Measurements from ENCODE around the gene FAM53A.

FAM53A gene

DNA sequence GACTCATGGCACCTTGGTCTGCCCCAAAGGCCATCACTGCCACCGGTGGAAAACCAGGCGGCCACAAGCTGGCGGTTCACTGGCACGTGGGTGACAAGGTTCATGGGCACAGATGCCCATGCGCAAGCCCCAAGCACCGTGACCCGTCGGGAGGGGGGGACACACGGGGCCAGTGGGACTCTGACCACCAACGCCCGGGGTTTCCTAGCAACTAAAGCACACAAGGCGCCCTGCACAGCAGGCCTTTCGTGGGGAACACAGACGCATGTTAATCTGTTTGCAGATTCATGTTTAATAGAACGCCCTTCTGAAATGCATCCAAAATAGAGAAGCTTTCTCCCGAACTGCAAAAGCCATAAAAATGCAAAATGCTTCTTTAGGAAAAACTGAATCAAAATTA is 43.9 kb downstream of the FAM53A start:
- H2AFZ ChIP-seq (ENCODE audit: low read depth), result no peak overlapping the region
- no peaks in the 10 kb centered on the region for H3K4me1 ChIP-seq (ENCODE audit: low read depth, poor library complexity, severe bottlenecking)
- H4K20me1 ChIP-seq (ENCODE audit: insufficient read depth), result no peaks in the 10 kb centered on the region
- no peak overlapping the region for H3K9ac ChIP-seq
- H3K36me3 ChIP-seq (ENCODE audit: insufficient read depth), result no peaks in the 10 kb centered on the region
- H3K4me3 ChIP-seq (IDR thresholded peaks at IDR 0.05; ENCODE audit: insufficient read depth, low read depth, low read length), result no peak overlapping the region
- no peaks in the 10 kb centered on the region for H3K79me2 ChIP-seq (ENCODE audit: insufficient read depth, low read depth)
- no peak overlapping the region for H3K27ac ChIP-seq
- H3K4me2 ChIP-seq, result no peak overlapping the region
- H3K27me3 ChIP-seq (ENCODE audit: insufficient read depth, low read depth), result peaks cover 18% of the 10 kb centered on the region; the same call in 1 of the 2 replicates
- TF ChIP-seq, protein P1, sequence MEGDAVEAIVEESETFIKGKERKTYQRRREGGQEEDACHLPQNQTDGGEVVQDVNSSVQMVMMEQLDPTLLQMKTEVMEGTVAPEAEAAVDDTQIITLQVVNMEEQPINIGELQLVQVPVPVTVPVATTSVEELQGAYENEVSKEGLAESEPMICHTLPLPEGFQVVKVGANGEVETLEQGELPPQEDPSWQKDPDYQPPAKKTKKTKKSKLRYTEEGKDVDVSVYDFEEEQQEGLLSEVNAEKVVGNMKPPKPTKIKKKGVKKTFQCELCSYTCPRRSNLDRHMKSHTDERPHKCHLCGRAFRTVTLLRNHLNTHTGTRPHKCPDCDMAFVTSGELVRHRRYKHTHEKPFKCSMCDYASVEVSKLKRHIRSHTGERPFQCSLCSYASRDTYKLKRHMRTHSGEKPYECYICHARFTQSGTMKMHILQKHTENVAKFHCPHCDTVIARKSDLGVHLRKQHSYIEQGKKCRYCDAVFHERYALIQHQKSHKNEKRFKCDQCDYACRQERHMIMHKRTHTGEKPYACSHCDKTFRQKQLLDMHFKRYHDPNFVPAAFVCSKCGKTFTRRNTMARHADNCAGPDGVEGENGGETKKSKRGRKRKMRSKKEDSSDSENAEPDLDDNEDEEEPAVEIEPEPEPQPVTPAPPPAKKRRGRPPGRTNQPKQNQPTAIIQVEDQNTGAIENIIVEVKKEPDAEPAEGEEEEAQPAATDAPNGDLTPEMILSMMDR (conservative IDR thresholded peaks at IDR 0.05; ENCODE audit: low read depth, low read length), result no peak

DNA sequence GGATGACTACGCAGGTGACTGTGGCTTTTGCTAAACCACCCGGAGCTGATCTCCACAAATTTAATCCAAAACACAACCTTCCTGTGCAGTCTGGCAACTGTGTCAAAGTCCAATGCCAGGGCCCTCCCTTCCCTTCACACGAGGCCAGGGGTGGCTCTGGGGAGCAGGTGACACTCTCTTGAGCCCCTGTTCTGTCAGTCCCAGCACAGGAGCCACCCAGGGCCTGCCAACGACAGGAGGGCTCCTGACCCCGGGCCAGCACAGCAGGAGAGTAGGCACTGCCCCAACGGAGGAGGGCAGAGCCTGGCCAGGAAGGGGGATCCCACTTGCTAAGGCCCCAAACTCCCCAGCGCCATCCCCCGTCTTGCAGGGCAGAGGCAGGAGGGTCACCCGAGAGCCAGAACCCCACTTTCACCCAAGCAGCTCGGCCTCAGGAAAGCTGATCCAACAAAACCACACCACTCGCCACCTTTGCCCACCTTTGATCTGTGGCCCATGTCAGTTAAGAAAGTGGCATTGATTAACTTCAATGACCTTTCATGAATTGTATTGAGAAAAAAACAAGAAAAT is 44.7 kb downstream of the FAM53A start:
- Histone ChIP-seq H4K20me1 (ENCODE audit: insufficient read depth) (no peaks in the 10 kb centered on the region), H3K79me2 (ENCODE audit: insufficient read depth, low read depth) (no peaks in the 10 kb centered on the region), H3K4me3 (IDR thresholded peaks at IDR 0.05; ENCODE audit: insufficient read depth, low read depth, low read length) (no peak overlapping the region), H2AFZ (ENCODE audit: low read depth) (no peak overlapping the region), H3K4me2 (no peak overlapping the region), H3K36me3 (ENCODE audit: insufficient read depth) (no peaks in the 10 kb centered on the region), H3K4me1 (ENCODE audit: low read depth, poor library complexity, severe bottlenecking) (no peaks in the 10 kb centered on the region), H3K9ac (no peak overlapping the region), H3K27ac (no peak overlapping the region), H3K27me3 (ENCODE audit: insufficient read depth, low read depth) (peaks cover 18% of the 10 kb centered on the region; the same call in 1 of the 2 replicates)
- TF ChIP-seq, protein P1 (conservative IDR thresholded peaks at IDR 0.05; ENCODE audit: low read depth, low read length), result no peak

DNA sequence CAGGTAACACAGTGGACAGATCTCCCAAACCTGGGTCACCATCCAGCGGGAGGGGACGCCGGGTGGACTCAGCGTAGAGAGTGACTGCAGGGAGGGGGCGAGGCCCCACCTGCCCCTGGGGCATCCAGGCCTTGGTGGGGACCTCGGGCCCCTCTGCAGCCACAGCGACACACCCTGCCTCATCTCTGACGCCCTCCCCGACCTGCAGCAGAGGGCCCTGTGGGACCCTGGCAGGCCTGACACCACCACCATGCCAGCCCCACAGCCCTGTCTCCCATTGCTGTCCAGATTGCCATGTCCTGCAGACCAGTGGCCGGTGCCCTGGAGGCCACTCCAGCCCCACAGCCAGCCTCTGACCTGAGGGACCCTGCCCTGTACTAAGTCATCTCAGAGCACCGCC is 45.2 kb downstream of the FAM53A start:
- H3K36me3 ChIP-seq (ENCODE audit: insufficient read depth), result no peaks in the 10 kb centered on the region
- no peak overlapping the region for H3K4me3 ChIP-seq (IDR thresholded peaks at IDR 0.05; ENCODE audit: insufficient read depth, low read depth, low read length)
- H4K20me1 ChIP-seq (ENCODE audit: insufficient read depth), result no peaks in the 10 kb centered on the region
- no peak overlapping the region for H3K4me2 ChIP-seq
- TF ChIP-seq, protein P1 (conservative IDR thresholded peaks at IDR 0.05; ENCODE audit: low read depth, low read length), result no peak
- peaks cover 19% of the 10 kb centered on the region; the same call in 1 of the 2 replicates for H3K27me3 ChIP-seq (ENCODE audit: insufficient read depth, low read depth)
- no peak overlapping the region for H2AFZ ChIP-seq (ENCODE audit: low read depth)
- H3K9ac ChIP-seq, result no peak overlapping the region
- H3K4me1 ChIP-seq (ENCODE audit: low read depth, poor library complexity, severe bottlenecking), result no peaks in the 10 kb centered on the region
- H3K79me2 ChIP-seq (ENCODE audit: insufficient read depth, low read depth), result no peaks in the 10 kb centered on the region
- H3K27ac ChIP-seq, result no peak overlapping the region

DNA sequence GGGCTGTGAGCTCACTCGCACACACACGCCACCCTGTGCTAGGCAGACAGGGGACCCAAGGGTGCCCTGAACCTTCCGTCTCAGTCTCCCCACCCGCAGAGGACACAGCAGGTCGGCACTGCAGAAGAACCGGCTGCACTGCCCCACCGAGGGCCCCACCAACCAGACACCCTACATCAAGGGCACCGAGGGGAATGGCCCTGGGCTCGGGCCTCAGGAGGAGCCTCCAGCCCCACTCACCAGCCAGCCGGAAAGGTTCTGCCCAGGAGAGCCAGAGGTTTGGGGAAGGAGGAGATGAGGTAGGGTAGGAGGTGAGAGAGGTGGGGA is 45.9 kb downstream of the FAM53A start:
- Histone ChIP-seq H3K9ac (no peak overlapping the region), H3K27me3 (ENCODE audit: insufficient read depth, low read depth) (peaks cover 25% of the 10 kb centered on the region; the same call in 1 of the 2 replicates), H4K20me1 (ENCODE audit: insufficient read depth) (no peaks in the 10 kb centered on the region), H3K27ac (no peak overlapping the region), H3K4me3 (IDR thresholded peaks at IDR 0.05; ENCODE audit: insufficient read depth, low read depth, low read length) (no peak overlapping the region), H3K36me3 (ENCODE audit: insufficient read depth) (no peaks in the 10 kb centered on the region), H3K4me2 (no peak overlapping the region), H3K79me2 (ENCODE audit: insufficient read depth, low read depth) (no peaks in the 10 kb centered on the region), H3K4me1 (ENCODE audit: low read depth, poor library complexity, severe bottlenecking) (no peaks in the 10 kb centered on the region), H2AFZ (ENCODE audit: low read depth) (no peak overlapping the region)
- TF ChIP-seq, protein P1 (conservative IDR thresholded peaks at IDR 0.05; ENCODE audit: low read depth, low read length), result no peak

All from KMS-11 (cell line).